GM10248 (cell line): ENCODE measurements around the gene RNF25.

Source experiments
- CTCF ChIA-PET: fragments of 300-600 bp; sonication (Branson Sonifier 250); formaldehyde crosslinking; extraction: SDS; loops from one replicate; lab custom pipeline; 2021; ENCODE audit warnings: antibody characterized with exemption; lab: Yijun Ruan, JAX
- POLR2A ChIA-PET: fragments of 350-650 bp; sonication (Branson Sonifier 250); formaldehyde crosslinking; extraction: SDS; loops from one replicate; lab custom pipeline; 2020; ENCODE audit warnings: antibody characterized with exemption; lab: Yijun Ruan, JAX
- DNase-seq: peaks from one replicate; pipeline ENCODE4 v3.0.0; 2012; ENCODE audit errors: extremely low spot score
- CTCF ChIP-seq: IDR thresholded peaks from 2 replicates; pipeline ENCODE4 v1.5.1; 2012; ENCODE audit warnings: mild to moderate bottlenecking, low read depth; ENCODE audit errors: extremely low read depth, missing control alignments, control extremely low read depth

RNF25 gene

DNA sequence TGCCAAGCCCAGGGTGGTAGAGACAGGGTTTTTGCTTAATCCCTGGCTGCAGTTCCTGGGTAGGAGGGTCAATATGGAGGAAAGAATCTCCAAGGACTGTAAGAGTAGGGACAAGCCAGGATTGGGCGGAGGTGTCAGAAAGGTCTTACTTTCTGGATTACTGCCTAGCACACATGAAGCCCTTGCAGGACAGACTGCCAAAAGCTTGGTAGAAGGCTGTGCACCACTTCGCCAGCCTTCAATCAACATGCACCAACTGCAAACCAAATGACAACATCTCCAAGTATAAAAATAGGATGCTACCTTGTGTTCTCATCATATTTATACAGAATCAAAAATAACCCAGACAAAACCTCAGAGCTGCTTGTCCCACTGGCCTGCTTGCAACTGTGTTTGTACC, 16.1 kb downstream of the RNF25 start:
- no peak for DNase-seq
- POLR2A ChIA-PET: interaction anchor here (0.5 kb wide), 1 partner anchor 12 kb away, joined by 4 read pairs; no protein-coding TSS in a partner anchor
- TF ChIP-seq CTCF: no peak
- CTCF ChIA-PET: interaction anchor here (1.4 to 2.8 kb wide), 2 partner anchors 17 to 192 kb away, joined by 3 to 14 read pairs; no protein-coding TSS in a partner anchor

DNA sequence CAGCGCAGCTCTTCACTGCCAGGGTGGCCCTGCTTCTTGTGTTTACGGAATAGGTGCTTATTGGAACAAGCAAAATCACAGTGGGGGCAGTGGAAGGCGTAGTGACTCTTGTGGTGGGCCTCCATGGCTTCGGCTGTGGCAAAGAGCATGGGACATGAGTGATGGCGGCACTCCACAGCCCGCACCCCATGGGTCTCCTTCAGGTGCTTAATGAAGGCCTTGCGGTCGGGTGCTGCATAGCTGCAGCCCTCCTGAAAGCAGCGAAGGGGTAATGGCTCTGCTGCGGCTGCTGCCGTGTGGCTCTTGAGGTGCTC, 23.1 kb downstream of the RNF25 start:
- DNase-seq: no peak
- peak; percentile 7 for TF ChIP-seq CTCF
- CTCF ChIA-PET: interaction anchor here (0.9 to 8.0 kb wide), 18 partner anchors 9 to 361 kb away, joined by 3 to 70 read pairs (median 4); partner anchors contain the start of genes BCS1L, PLCD4 and ZNF142
- POLR2A ChIA-PET: interaction anchor here (1.1 kb wide), 1 partner anchor 12 kb away, joined by 3 read pairs; no protein-coding TSS in a partner anchor

- ChIA-PET POLR2A (interaction anchor here (1.1 kb wide), 1 partner anchor 12 kb away, joined by 3 read pairs; no protein-coding TSS in a partner anchor), CTCF (interaction anchor here (0.9 to 8.0 kb wide), 22 partner anchors 8 to 376 kb away, joined by 3 to 70 read pairs (median 4); partner anchors contain the start of genes BCS1L, PLCD4 and ZNF142)
- DNase-seq: peak; percentile 69
- TF ChIP-seq CTCF: peak; percentile 79
These were observed 23.6 kb downstream of the RNF25 start for GRCh38 chr2:218648088-218648786.

- CTCF ChIA-PET: interaction anchor here (1.9 to 8.0 kb wide), 4 partner anchors 14 to 207 kb away, joined by 5 to 70 read pairs (median 20); partner anchors contain the start of genes BCS1L and ZNF142
- TF ChIP-seq CTCF: no peak
- no peak for DNase-seq
- POLR2A ChIA-PET: no interaction called here
These were observed 26.7 kb downstream of the RNF25 start for GRCh38 chr2:218645126-218645525.

DNA sequence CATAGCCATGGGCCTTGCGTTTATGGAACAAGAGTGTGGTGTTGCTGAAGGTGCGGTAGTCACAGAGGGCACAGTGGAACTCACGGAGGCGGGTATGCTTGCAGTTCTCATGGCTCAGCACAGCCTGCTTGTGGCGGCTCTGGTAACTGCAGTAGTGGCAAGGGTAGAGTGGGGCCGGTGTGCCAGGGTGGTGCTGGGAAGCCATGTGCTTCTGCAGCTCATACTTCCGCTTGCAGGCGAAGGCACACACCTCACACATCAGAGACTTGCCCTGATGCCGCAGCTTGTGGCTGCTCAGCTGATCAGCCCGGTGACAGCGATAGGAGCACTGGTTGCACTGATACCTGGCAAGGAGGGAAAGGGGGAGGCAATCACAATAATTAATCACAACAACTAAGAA, 27.1 kb downstream of the RNF25 start:
- POLR2A ChIA-PET: no interaction called here
- CTCF ChIA-PET: interaction anchor here (8.0 kb wide), 1 partner anchor 15 kb away, joined by 70 read pairs; the partner anchor contains the start of genes BCS1L and ZNF142
- TF ChIP-seq CTCF: no peak
- no peak for DNase-seq

DNA sequence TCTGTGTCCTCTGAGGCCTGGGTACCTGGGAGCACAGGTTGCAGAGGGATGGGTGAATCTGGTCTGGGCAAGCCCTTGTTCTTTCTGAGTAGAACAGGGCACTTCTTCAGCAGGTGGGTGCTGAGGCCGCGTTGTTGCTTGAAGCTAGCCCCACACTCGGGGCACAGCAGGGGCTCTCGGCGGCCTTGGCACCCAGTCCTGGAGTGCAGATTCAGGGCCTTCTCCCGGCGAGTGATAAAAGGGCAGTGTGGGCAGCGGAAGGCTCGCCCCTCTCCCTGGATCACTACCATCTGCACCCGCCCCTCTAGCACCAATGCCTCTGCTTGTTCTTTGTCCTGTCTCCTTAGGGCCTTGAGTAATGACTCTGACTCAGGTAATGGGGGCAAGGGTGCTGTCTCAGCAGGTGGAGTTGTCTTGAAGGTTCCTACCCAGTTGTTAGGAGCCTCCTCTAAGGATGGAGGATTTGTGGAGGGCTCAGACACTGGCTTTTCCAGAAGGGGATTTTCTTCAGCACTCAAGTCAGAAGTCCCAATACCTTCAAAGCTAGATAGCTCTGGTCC, 28.0 kb downstream of the RNF25 start:
- no peak for DNase-seq
- POLR2A ChIA-PET: no interaction called here
- no peak for TF ChIP-seq CTCF
- CTCF ChIA-PET: interaction anchor here (0.9 kb wide), 1 partner anchor 15 kb away, joined by 4 read pairs; the partner anchor contains the start of genes BCS1L and ZNF142
